Small intestine (tissue), 7 donors: ENCODE measurements around the gene ZKSCAN1. TPM values are rescaled to one million over a fixed set of nuclear protein-coding genes. Genes with fewer than 3 reads are reported as not detected.

Experiments used
- DNase-seq, 2 donors: peaks; one replicate each; pipeline versions ENCODE4 v3.0.0 to v3.0.0-alpha.2; 2013
- FAIRE-seq: peaks from 2 replicates; lab custom pipeline; 2012; peaks lifted over from hg19 to GRCh38; lab: Jason Lieb, UNC
- H3K27ac ChIP-seq, 3 donors: one replicate each; pipeline ENCODE4 v1.5.1; 2013; ENCODE audit warnings: low read length in 2 of 3, mild to moderate bottlenecking in 2 of 3, control low read depth in 1 of 3, inconsistent platforms in 1 of 3, low read depth in 1 of 3, moderate library complexity in 1 of 3
- H3K27me3 ChIP-seq, 3 donors: one replicate each; pipeline ENCODE4 v1.6.1; 2013; ENCODE audit warnings: low read length in 3 of 3, inconsistent platforms in 1 of 3; ENCODE audit not compliant: control insufficient read depth in 3 of 3, insufficient read depth in 3 of 3
- H3K36me3 ChIP-seq, 3 donors: one replicate each; pipeline ENCODE4 v1.6.1; 2013; ENCODE audit warnings: low read length in 3 of 3, inconsistent platforms in 1 of 3, low read depth in 1 of 3, mild to moderate bottlenecking in 1 of 3, moderate library complexity in 1 of 3; ENCODE audit not compliant: control insufficient read depth in 3 of 3, insufficient read depth in 2 of 3
- H3K4me1 ChIP-seq, 3 donors: one replicate each; pipeline ENCODE4 v1.6.1; 2013; ENCODE audit warnings: low read length in 2 of 3, inconsistent platforms in 1 of 3, low read depth in 1 of 3, mild to moderate bottlenecking in 1 of 3, moderate library complexity in 1 of 3; ENCODE audit not compliant: control insufficient read depth in 3 of 3, insufficient read depth in 2 of 3
- H3K4me3 ChIP-seq, 3 donors: one replicate each; pipeline ENCODE4 v1.5.1; 2013; ENCODE audit warnings: low read length in 3 of 3, control low read depth in 1 of 3, inconsistent platforms in 1 of 3, low read depth in 1 of 3, mild to moderate bottlenecking in 1 of 3, moderate library complexity in 1 of 3
- H3K9me3 ChIP-seq, 2 donors: one replicate each; pipeline ENCODE4 v1.6.1; 2013; ENCODE audit warnings: low read depth in 1 of 2, low read length in 1 of 2; ENCODE audit not compliant: control insufficient read depth in 2 of 2, insufficient read depth in 1 of 2
- WGBS, 3 donors: extraction: QIAGEN DNeasy Blood & Tissue Kit; methylation state at CpG; one replicate each; pipeline ENCODE4 v1.1.7; 2013; 5-methylcytosine and 5-hydroxymethylcytosine counted together
- polyA plus RNA-seq, 4 donors: library from polyadenylated mRNA; stranded (reverse) in 3 of 4; unstranded in 1 of 4; fragments of 200-250 nt in 3 of 4; fragments of 120-200 nt in 1 of 4; gene quantifications; one replicate each; pipeline versions ENCODE4 v1.2.1 to v1.2.3, GENCODE V29; 2013
- donor health status: healthy with polysubstance abuse.
- donor health status: control.
- donor health status: control.
- donor health status: Bipolar disorder and iron deficiency.
- donor health status: healthy.

The ZKSCAN1 gene
- polyA plus RNA-seq, 4 donors, result 10.8 to 47.8 (median 19.1) TPM

GRCh38 chr7:100033526-100033925, 18.1 kb downstream of the ZKSCAN1 start:
- Histone ChIP-seq H3K27me3 (no peaks in the 10 kb centered on the region), H3K4me3 (no peak overlapping the region), H3K36me3 (peaks cover 14 to 67% (median 20%) of the 10 kb centered on the region in 3 donors), H3K9me3 (peaks cover 0 to 17% of the 10 kb centered on the region in 2 donors), H3K27ac (no peak overlapping the region), H3K4me1 (peaks cover 0 to 16% (median 4%) of the 10 kb centered on the region in 3 donors)
- WGBS, 3 donors, result 93 to 96% (median 93%) methylated on average over 6 of the region's 6 CpGs
- FAIRE-seq (no peak), DNase-seq (no peak)

- Histone ChIP-seq H3K27ac (no peak overlapping the region), H3K4me1 (peaks cover 0 to 16% (median 4%) of the 10 kb centered on the region in 3 donors), H3K4me3 (no peak overlapping the region), H3K36me3 (peaks cover 14 to 56% (median 20%) of the 10 kb centered on the region in 3 donors), H3K27me3 (no peaks in the 10 kb centered on the region), H3K9me3 (peaks cover 0 to 17% of the 10 kb centered on the region in 2 donors)
- DNase-seq (no peak), FAIRE-seq (no peak)
- 87 to 89% (median 88%) methylated on average over 8 of the region's 8 CpGs for WGBS, 3 donors
Observed at GRCh38 chr7:100034871-100035510, 19.6 kb downstream of the ZKSCAN1 start.

GRCh38 chr7:100035876-100036275, 20.5 kb downstream of the ZKSCAN1 start:
- DNase-seq (peak in 1 of 2 donors; percentile 21), FAIRE-seq (no peak)
- 84 to 87% (median 84%) methylated on average over 6 of the region's 6 CpGs for WGBS, 3 donors
- Histone ChIP-seq H3K36me3 (peaks cover 10 to 49% (median 16%) of the 10 kb centered on the region in 3 donors), H3K27me3 (no peaks in the 10 kb centered on the region), H3K4me1 (peaks cover 0 to 16% (median 4%) of the 10 kb centered on the region in 3 donors), H3K9me3 (peaks cover 0 to 17% of the 10 kb centered on the region in 2 donors), H3K4me3 (no peak overlapping the region), H3K27ac (peak overlapping the region in 1 of 3 donors; percentile 42)

GRCh38 chr7:100038326-100038725, 22.9 kb downstream of the ZKSCAN1 start:
- WGBS, 3 donors, result 92 to 95% (median 93%) methylated on average over 7 of the region's 7 CpGs
- DNase-seq, result no peak
- no peak for FAIRE-seq

GRCh38 chr7:100040575-100040974, 25.2 kb downstream of the ZKSCAN1 start:
- Histone ChIP-seq H3K36me3 (peaks cover 0 to 15% (median 0%) of the 10 kb centered on the region in 3 donors), H3K27me3 (no peaks in the 10 kb centered on the region), H3K4me1 (peaks cover 0 to 16% (median 4%) of the 10 kb centered on the region in 3 donors), H3K9me3 (no peaks in the 10 kb centered on the region), H3K27ac (no peak overlapping the region), H3K4me3 (no peak overlapping the region)
- DNase-seq (no peak), FAIRE-seq (no peak)
- WGBS, 3 donors, result 64 to 81% (median 71%) methylated on average over 7 of the region's 7 CpGs

More at GRCh38 chr7:100038326-100038725, 22.9 kb downstream of the ZKSCAN1 start:
- peaks cover 6 to 30% (median 6%) of the 10 kb centered on the region in 3 donors for H3K36me3 ChIP-seq
- H3K27ac ChIP-seq, result no peak overlapping the region
- peaks cover 0 to 14% of the 10 kb centered on the region in 2 donors for H3K9me3 ChIP-seq
- H3K4me3 ChIP-seq, result no peak overlapping the region
- H3K4me1 ChIP-seq, result peaks cover 0 to 16% (median 4%) of the 10 kb centered on the region in 3 donors
- H3K27me3 ChIP-seq, result no peaks in the 10 kb centered on the region

GRCh38 chr7:100044718-100045117, 29.3 kb downstream of the ZKSCAN1 start:
- FAIRE-seq, result no peak
- H3K4me1 ChIP-seq, result peaks cover 0 to 7% (median 0%) of the 10 kb centered on the region in 3 donors
- peaks cover 0 to 2% (median 0%) of the 10 kb centered on the region in 3 donors for H3K36me3 ChIP-seq
- DNase-seq, result peak in 1 of 2 donors; percentile 72
- no peaks in the 10 kb centered on the region for H3K27me3 ChIP-seq
- no peak overlapping the region for H3K4me3 ChIP-seq
- no peaks in the 10 kb centered on the region for H3K9me3 ChIP-seq
- H3K27ac ChIP-seq, result no peak overlapping the region
- WGBS, 3 donors, result 22 to 44% (median 30%) methylated on average over 6 of the region's 6 CpGs

GRCh38 chr7:100048680-100049079, 33.3 kb downstream of the ZKSCAN1 start:
- FAIRE-seq, result no peak
- Histone ChIP-seq H3K4me1 (peaks cover 0 to 11% (median 4%) of the 10 kb centered on the region in 3 donors), H3K27me3 (no peaks in the 10 kb centered on the region), H3K4me3 (no peak overlapping the region), H3K36me3 (peaks cover 0 to 11% (median 0%) of the 10 kb centered on the region in 3 donors), H3K27ac (no peak overlapping the region), H3K9me3 (no peaks in the 10 kb centered on the region)
- WGBS, 3 donors, result 45 to 79% (median 50%) methylated on average over 4 of the region's 4 CpGs
- peak; percentile 41 to 66 for DNase-seq

- H3K27me3 ChIP-seq, result no peaks in the 10 kb centered on the region
- peak; percentile 77 to 95 for DNase-seq
- H3K4me1 ChIP-seq, result peaks cover 0 to 11% (median 4%) of the 10 kb centered on the region in 3 donors
- 0 to 1% (median 1%) methylated on average over 46 to 47 of the region's 47 CpGs for WGBS, 3 donors
- peak within 1 kb of the TSS; percentile 68 to 89 (median 81) for H3K4me3 ChIP-seq
- no peaks in the 10 kb centered on the region for H3K9me3 ChIP-seq
- no peak for FAIRE-seq
- peaks cover 0 to 13% (median 0%) of the 10 kb centered on the region in 3 donors for H3K36me3 ChIP-seq
- H3K27ac ChIP-seq, result peak within 1 kb of the TSS; percentile 81 to 97 (median 94)
Observed at GRCh38 chr7:100049441-100050291, 34.3 kb downstream of the ZKSCAN1 start, which contains the start of gene ZSCAN21. Gene ZSCAN21, plus strand, starts transcription at chr7:100049774. Its CDS starts 7,233 bp downstream, at chr7:100057007.
